Muscle of leg (tissue), 11 donors: ENCODE results near the gene MAFF. TPM values are rescaled to one million over a fixed set of nuclear protein-coding genes. Genes with fewer than 3 reads are reported as not detected.
"Not testable (repeated sequence)": the region's sequence is repeated elsewhere in the genome, so short reads cannot be mapped to it uniquely, and the experiment has no call there.

Experiments used
- DNase-seq: peaks from one replicate; pipeline ENCODE4 v3.0.0; 2013
- H3K27ac ChIP-seq: one replicate; pipeline ENCODE4 v1.5.1; 2013; ENCODE audit warnings: mild to moderate bottlenecking, low read length, control low read depth
- H3K27me3 ChIP-seq: one replicate; pipeline ENCODE4 v1.6.1; 2013; ENCODE audit warnings: low read length; ENCODE audit not compliant: control insufficient read depth, insufficient read depth
- H3K36me3 ChIP-seq: one replicate; pipeline ENCODE4 v1.6.1; 2013; ENCODE audit warnings: low read length; ENCODE audit not compliant: control insufficient read depth, insufficient read depth
- H3K4me1 ChIP-seq: one replicate; pipeline ENCODE4 v1.6.1; 2013; ENCODE audit warnings: low read length; ENCODE audit not compliant: control insufficient read depth, insufficient read depth
- H3K4me3 ChIP-seq: one replicate; pipeline ENCODE4 v1.5.1; 2013; ENCODE audit warnings: low read length, control low read depth
- H3K9me3 ChIP-seq: replicated peaks from 2 replicates; pipeline ENCODE4 v1.6.1; 2013; ENCODE audit warnings: low read depth, low read length; ENCODE audit not compliant: control insufficient read depth
- WGBS: methylation state at CpG from one replicate; pipeline ENCODE4 v1.1.5; 2013; ENCODE audit warnings: missing lambda C conversion rate; ENCODE audit not compliant: insufficient coverage; 5-methylcytosine and 5-hydroxymethylcytosine counted together
- polyA plus RNA-seq, 8 donors: library from polyadenylated mRNA; unstranded; fragments of 120-200 nt; gene quantifications; one replicate each; pipeline versions ENCODE4 v1.2.1 to v1.2.3, GENCODE V29; 2013; ENCODE audit warnings: inconsistent platforms in 1 of 8, low replicate concordance in 1 of 8; ENCODE audit not compliant: insufficient read length in 8 of 8, insufficient read depth in 1 of 8
- total RNA-seq: library from RNA; stranded (reverse); fragments of 120-200 nt; gene quantifications from one replicate; pipeline ENCODE4 v1.2.4, GENCODE V29; 2013

Gene MAFF
- total and polyA plus RNA-seq, 9 donors = 2.0 to 7.3 (median 4.5) TPM

DNA sequence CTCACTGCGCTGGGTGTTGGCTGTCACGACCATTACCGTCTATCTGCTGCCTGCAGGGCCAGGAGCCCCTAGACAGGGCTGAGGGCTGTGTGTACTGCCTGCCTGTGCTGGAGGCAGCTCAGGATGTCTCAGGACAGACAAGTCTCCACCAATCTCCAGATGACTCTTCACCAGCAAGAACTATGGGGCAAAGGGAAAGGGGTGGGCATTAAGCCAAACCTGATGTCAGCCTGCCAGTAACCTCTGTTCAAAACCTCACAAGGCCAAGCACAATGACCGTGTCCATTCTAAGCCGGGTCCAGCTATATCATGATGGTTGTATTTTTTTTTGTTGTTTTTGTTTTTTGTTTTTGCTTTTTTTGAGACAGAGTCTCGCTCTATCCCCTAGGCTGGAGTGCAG, 31.6 kb downstream of the MAFF start:
- Histone ChIP-seq H3K4me3 (no peak overlapping the region), H3K4me1 (peaks cover 32% of the 10 kb centered on the region), H3K27ac (no peak overlapping the region), H3K27me3 (no peaks in the 10 kb centered on the region), H3K36me3 (peaks cover 82% of the 10 kb centered on the region), H3K9me3 (no peaks in the 10 kb centered on the region)
- 88% methylated on average over 3 of the region's 6 CpGs for WGBS
- no peak for DNase-seq

DNA sequence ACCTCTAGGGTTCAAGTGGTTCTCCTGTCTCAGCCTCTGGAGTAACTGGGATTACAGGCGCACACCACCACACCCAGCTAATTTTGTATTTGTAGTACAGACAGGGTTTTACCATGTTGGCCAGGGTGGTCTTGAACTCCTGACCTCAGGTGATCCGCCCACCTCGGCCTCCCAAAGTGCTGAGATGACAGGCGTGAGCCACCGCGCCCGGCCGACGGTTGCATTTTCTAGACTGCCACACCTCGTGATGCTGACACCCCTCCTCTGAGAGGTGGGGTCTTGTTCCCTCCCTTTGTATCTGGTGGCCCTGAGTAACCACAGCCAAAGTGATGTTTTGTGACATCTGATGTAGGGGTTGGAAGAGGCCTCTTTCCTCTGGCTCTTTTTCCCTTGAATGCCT, 32.1 kb downstream of the MAFF start:
- H3K36me3 ChIP-seq = peaks cover 78% of the 10 kb centered on the region
- not testable (repeated sequence) for H3K9me3 ChIP-seq, H3K4me3 ChIP-seq, H3K27ac ChIP-seq, DNase-seq, H3K27me3 ChIP-seq
- WGBS = 87% methylated on average over 8 of the region's 10 CpGs
- peaks cover 32% of the 10 kb centered on the region for H3K4me1 ChIP-seq

DNA sequence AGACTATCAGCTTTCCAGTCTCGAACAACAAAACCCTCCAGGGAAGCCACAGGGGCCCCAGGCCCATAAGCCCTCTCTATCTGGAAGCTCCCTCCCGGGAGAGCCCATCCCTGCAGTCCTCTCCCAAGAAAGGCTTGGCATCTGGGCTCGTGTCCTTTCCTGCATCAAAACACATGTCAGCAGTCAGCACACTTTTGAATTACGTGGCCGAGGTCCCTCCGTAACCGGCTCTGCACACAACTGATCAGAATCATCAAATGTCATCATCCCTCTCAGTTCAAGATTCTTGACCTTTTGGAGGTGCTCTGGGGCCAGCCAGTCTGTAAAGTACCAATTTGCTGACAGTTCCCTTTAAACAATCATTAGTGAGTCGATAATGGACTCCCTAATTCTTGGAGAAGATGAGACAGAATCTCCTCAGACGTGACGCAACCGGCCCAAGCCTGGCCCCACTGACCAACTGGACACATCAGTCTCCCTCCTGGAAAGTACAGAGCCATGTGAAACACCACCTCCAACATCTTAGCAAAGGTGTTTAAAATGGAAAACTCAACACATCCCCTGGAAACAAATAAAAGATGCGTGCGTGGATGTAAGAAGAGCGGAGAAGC, 33.6 kb downstream of the MAFF start:
- no peaks in the 10 kb centered on the region for H3K27me3 ChIP-seq
- H3K4me1 ChIP-seq = peaks cover 36% of the 10 kb centered on the region
- H3K27ac ChIP-seq = no peak overlapping the region
- no peaks in the 10 kb centered on the region for H3K9me3 ChIP-seq
- WGBS = 84% methylated on average over 10 of the region's 14 CpGs
- H3K4me3 ChIP-seq = no peak overlapping the region
- H3K36me3 ChIP-seq = peaks cover 69% of the 10 kb centered on the region
- DNase-seq = no peak

DNA sequence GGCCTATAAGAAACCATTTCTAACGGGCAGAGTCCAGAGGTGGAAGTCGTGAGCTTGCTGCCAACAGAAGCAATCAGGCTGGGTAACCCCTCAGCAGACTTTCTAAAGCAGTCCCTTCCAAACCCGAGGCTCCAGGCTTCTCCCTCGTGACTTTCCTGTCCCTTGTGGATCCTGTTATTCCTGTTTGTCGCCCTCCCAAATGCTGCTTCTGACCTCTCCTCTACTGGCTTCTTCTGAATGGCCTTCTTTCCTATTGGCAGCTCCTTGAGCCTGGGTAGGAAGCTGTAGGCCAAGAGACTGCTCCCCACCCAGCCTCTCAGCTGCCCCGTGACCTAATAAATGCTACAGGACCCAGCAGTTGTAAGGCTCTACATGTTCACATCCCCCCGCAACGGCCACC, 35.0 kb downstream of the MAFF start:
- H3K9me3 ChIP-seq = no peaks in the 10 kb centered on the region
- H3K27ac ChIP-seq = no peak overlapping the region
- WGBS = 79% methylated on average over 7 of the region's 8 CpGs
- H3K4me1 ChIP-seq = peaks cover 38% of the 10 kb centered on the region
- peaks cover 55% of the 10 kb centered on the region for H3K36me3 ChIP-seq
- H3K27me3 ChIP-seq = no peaks in the 10 kb centered on the region
- H3K4me3 ChIP-seq = no peak overlapping the region
- no peak for DNase-seq

DNA sequence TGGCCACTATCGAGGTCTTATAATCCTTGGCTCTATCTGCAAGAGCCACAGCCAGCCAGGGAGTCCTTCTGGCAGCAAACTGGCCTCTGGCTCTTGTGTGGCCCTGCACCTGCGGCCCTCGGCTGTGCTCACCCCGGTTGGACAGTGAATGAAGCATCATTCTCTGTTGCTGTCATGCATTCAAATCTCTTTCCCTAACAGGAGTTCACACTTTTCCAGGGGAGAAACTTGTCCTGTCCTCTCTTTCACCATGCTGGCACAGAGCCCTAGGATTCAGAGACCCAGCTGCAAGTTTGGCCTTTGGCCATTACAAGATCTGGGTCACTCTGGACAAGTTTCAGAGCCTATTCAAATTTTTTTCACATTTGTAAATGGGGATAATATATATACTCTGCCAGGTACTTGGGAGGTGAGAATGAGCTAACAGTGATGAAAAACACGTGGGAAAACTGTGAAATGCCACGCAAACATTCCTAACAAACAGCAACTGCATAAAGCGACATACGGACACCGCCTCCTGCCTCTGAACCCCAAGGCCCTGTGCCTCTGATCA, 36.8 kb downstream of the MAFF start:
- Histone ChIP-seq H3K27me3 (no peaks in the 10 kb centered on the region), H3K9me3 (no peaks in the 10 kb centered on the region), H3K36me3 (peaks cover 40% of the 10 kb centered on the region), H3K27ac (peak overlapping the region; percentile 90), H3K4me1 (peaks cover 50% of the 10 kb centered on the region), H3K4me3 (no peak overlapping the region)
- WGBS = 40% methylated on average over 7 of the region's 9 CpGs
- peak; percentile 92 for DNase-seq

DNA sequence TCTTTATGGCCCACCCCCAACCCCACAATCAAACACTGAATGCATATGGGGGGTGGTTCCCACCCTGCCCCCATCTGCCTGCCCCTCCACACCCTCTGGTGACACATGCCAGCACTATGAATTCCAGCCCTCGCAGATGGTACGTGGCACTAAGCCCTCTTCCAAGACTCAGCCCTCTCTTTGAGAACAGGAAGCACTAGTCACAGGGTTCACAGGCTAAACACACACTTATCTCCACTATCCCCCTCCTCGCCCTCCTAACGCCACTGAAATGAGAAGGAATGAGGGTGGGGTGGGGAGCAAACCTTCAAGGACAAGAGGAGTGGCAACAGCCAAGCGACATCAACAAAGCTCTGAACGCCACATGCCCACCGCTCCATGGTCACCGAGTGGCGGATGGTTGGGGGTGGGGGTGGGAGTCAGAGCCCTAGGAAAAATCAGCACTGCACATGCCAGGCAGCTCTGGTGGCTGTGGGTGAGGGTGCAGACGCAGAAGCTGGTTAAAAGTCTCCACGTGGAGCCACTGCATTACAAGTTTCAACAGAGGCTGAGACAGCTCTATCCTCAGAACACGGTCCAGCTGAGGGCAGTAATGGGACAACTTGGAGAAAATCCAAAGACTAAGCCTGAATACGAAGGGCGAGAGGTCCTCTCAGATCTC, 37.4 kb downstream of the MAFF start:
- peaks cover 57% of the 10 kb centered on the region for H3K4me1 ChIP-seq
- 55% methylated on average over 6 of the region's 14 CpGs for WGBS
- H3K27ac ChIP-seq = peak overlapping the region; percentile 90
- H3K4me3 ChIP-seq = no peak overlapping the region
- H3K27me3 ChIP-seq = no peaks in the 10 kb centered on the region
- peaks cover 43% of the 10 kb centered on the region for H3K36me3 ChIP-seq
- DNase-seq = peak; percentile 80
- H3K9me3 ChIP-seq = no peaks in the 10 kb centered on the region

DNA sequence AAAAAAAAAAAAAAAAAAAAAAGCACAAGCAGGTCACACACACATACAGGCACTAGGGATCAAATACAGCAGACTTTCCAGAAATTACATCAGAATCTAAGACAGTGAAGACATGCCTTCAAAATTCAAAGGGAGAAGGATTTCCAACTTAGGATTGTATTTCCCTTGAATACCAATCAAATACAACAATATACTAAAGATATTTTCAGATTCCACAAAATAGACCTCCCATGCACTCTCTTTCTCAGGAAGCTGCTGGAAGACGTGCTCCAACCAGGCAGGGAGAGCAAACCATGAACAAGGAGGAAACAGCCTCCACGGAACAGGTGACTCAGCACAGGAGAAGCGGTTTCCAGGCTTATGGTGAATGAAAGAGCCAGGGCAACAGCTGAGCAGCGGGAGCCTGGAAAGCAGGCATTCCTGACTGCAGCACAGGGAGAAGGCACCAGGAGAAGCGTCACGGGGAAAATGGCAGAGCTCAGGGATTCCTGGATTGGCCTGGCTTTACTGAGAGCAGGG, 39.0 kb downstream of the MAFF start:
- H3K4me3 ChIP-seq = no peak overlapping the region
- peaks cover 43% of the 10 kb centered on the region for H3K36me3 ChIP-seq
- peak overlapping the region; percentile 90 for H3K27ac ChIP-seq
- H3K9me3 ChIP-seq = no peaks in the 10 kb centered on the region
- WGBS = 30% methylated on average over 6 of the region's 6 CpGs
- DNase-seq = peak; percentile 90
- peaks cover 59% of the 10 kb centered on the region for H3K4me1 ChIP-seq
- H3K27me3 ChIP-seq = no peaks in the 10 kb centered on the region

DNA sequence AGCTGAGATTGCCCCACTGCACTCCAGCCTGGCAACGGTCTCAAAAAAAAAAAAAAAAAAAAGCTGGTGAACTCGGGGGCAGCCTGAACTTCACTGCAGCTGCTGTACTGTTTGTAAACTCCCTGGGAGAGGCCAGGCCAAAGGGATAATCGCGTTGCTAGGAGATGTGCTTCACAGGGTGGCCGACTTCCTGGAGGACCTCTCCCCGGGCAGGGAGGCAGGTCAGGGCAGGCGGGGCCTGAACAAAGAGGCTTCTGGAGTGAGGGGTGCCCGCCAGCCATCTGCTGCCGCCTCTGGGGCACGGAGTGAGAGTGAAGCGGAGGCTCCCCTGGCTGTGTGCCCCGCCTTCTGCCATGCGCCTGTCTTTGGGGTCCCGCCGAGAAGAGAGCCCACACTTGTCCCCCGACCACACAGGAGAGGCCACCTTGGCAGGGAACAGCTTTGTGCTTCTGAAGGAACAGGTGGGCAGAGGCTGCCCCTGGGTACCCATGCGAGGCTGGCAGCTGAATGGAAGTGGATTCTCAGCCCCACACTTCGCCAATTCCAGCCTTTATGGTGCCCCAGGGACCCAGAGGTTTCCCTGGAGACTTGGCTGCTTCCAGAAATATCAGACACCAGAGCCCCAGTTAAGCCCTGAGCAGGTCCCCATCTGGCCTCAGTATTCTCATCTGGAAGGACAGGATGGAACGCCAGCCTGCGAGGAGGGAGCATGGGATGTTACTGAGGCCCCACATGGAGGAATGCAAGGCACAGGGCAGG, 41.4 kb downstream of the MAFF start:
- Histone ChIP-seq H3K4me3 (no peak overlapping the region), H3K9me3 (no peaks in the 10 kb centered on the region), H3K4me1 (peaks cover 75% of the 10 kb centered on the region), H3K36me3 (peaks cover 46% of the 10 kb centered on the region), H3K27ac (peak overlapping the region; percentile 81), H3K27me3 (no peaks in the 10 kb centered on the region)
- 39% methylated on average over 15 of the region's 20 CpGs for WGBS
- peak; percentile 94 for DNase-seq

DNA sequence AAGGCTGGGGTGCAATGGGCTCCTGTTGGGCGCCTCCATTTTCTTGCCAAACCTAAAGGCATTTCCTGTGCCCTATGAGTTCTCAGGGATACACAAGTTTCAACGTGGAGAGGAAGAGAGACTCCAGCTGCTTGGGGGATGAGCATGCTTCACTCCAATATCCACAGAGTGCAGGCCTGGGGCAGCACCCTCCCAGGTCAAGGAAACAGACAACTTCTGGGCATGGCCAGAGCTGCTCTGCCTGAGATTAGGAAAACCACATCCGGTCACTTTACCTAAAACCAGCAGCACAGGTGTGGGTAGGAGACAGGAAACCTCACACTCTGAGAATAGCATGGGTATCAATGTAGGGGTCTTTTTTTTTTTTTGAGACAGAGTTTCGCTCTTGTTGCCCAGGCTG, 42.3 kb downstream of the MAFF start:
- peak overlapping the region; percentile 81 for H3K27ac ChIP-seq

More for the DNA sequence above, 42.3 kb downstream of the MAFF start:
- no peaks in the 10 kb centered on the region for H3K27me3 ChIP-seq
- peaks cover 65% of the 10 kb centered on the region for H3K4me1 ChIP-seq
- peaks cover 46% of the 10 kb centered on the region for H3K36me3 ChIP-seq
- no peak for DNase-seq
- H3K9me3 ChIP-seq = no peaks in the 10 kb centered on the region
- 40% methylated on average over 1 of the region's 4 CpGs for WGBS
- no peak overlapping the region for H3K4me3 ChIP-seq
